Measurements from ENCODE around the gene GLIS1. TPM values are rescaled to one million over a fixed set of nuclear protein-coding genes. Genes with fewer than 3 reads are reported as not detected.

Gene GLIS1
- total RNA-seq, 1 experiment from 2014 or later, result 0.28 TPM

DNA sequence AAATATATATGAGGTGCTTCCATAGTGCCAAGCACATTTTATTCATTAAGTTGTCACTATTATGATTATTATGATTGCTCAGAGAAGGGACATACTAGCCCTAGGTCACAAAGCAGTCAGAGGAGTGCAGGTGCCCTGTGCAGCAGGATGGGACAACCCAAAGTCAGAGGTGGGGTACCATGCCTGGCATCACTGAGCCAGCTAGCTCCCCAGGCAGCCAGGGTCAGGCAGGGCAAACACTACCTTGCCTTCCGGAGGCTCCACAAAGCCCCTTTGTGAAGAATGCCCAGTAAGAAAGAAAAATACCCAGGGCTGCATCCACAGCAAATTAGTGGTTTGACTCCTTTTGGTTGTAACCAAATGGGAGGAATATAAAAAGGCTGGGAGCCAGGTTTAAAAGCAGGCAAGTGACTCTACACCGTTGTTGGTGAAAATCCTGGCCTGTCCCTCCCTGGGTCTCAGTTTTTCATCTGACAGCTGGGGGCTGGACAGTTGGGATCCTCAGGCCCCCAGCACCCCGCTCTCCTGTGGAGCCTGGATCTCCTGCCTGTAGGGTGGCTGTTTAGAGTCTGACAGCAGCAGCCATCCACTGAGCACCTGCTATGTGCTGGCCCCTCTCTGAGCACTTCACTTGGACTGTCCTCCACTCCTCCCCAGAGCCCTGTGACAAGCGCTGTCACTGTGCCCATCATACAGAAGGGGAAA, 98.8 kb downstream of the GLIS1 start:
- TF ChIP-seq, protein P1, sequence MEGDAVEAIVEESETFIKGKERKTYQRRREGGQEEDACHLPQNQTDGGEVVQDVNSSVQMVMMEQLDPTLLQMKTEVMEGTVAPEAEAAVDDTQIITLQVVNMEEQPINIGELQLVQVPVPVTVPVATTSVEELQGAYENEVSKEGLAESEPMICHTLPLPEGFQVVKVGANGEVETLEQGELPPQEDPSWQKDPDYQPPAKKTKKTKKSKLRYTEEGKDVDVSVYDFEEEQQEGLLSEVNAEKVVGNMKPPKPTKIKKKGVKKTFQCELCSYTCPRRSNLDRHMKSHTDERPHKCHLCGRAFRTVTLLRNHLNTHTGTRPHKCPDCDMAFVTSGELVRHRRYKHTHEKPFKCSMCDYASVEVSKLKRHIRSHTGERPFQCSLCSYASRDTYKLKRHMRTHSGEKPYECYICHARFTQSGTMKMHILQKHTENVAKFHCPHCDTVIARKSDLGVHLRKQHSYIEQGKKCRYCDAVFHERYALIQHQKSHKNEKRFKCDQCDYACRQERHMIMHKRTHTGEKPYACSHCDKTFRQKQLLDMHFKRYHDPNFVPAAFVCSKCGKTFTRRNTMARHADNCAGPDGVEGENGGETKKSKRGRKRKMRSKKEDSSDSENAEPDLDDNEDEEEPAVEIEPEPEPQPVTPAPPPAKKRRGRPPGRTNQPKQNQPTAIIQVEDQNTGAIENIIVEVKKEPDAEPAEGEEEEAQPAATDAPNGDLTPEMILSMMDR (conservative IDR thresholded peaks at IDR 0.05), result no peak

More for the DNA sequence above, 98.8 kb downstream of the GLIS1 start:
- no peak overlapping the region for H3K14ac ChIP-seq (ENCODE audit: insufficient read depth, low read length)
- H4K20me1 ChIP-seq (ENCODE audit: control insufficient read depth, insufficient read depth, insufficient read length), result no peaks in the 10 kb centered on the region
- H3K27me3 ChIP-seq (ENCODE audit: insufficient read depth, low read length), result no peaks in the 10 kb centered on the region
- no peaks in the 10 kb centered on the region for H3K23me2 ChIP-seq (ENCODE audit: insufficient read length, low read depth, low read length, poor library complexity, severe bottlenecking)
- H3K18ac ChIP-seq (ENCODE audit: insufficient read length, low read depth, low read length), result no peak overlapping the region
- no peaks in the 10 kb centered on the region for H3K79me2 ChIP-seq (ENCODE audit: insufficient read depth, low read length)
- Mint-ChIP-seq H3K36me3 (ENCODE audit: insufficient read depth in 1 of 3, low read depth in 3 of 3) (no peaks in the 10 kb centered on the region), H3K27me3 (ENCODE audit: low read depth) (peaks cover 4% of the 10 kb centered on the region), H3K27ac (no peak overlapping the region), H3K9me3 (no peaks in the 10 kb centered on the region), H3K4me1 (peaks cover 2 to 9% of the 10 kb centered on the region in 2 experiments; a peak in 3 of 4 replicates), H3K4me3 (no peak overlapping the region)
- H2BK12ac ChIP-seq (ENCODE audit: insufficient read length, low read depth, low read length), result no peak overlapping the region
- H3K9me3 ChIP-seq (ENCODE audit: control insufficient read depth, low read depth, low read length), result no peaks in the 10 kb centered on the region
- H4K5ac ChIP-seq (ENCODE audit: insufficient read length, low read depth, low read length), result no peak overlapping the region
- H3K4me1 ChIP-seq (ENCODE audit: insufficient read depth, low read length), result no peaks in the 10 kb centered on the region
- no peak overlapping the region for H2BK5ac ChIP-seq (ENCODE audit: insufficient read length, low read length)
- H3K79me1 ChIP-seq (ENCODE audit: insufficient read depth, low read depth, low read length, poor library complexity, severe bottlenecking), result no peaks in the 10 kb centered on the region
- no peak overlapping the region for H3K9ac ChIP-seq (ENCODE audit: extremely low read depth, insufficient read length, low read length)
- no peak overlapping the region for H3K4me2 ChIP-seq (ENCODE audit: insufficient read depth, insufficient read length, low read length)
- no peak for DNase-seq
- H3K4ac ChIP-seq (ENCODE audit: low read depth, low read length), result no peak overlapping the region
- no peak overlapping the region for H3T11ph ChIP-seq (ENCODE audit: low read length)
- no CpG with 5 or more reads among the region's 4 CpGs for WGBS (ENCODE audit: extremely low coverage, insufficient read length, low lambda C conversion rate)
- no peak overlapping the region for H2BK15ac ChIP-seq (ENCODE audit: low read depth, low read length)
- H2BK20ac ChIP-seq (ENCODE audit: low read depth, low read length, poor library complexity, severe bottlenecking), result no peak overlapping the region
- H2BK120ac ChIP-seq (ENCODE audit: low read depth, low read length, poor library complexity, severe bottlenecking), result no peak overlapping the region
- H4K91ac ChIP-seq (ENCODE audit: insufficient read length, low read depth, low read length), result no peak overlapping the region
- no peak overlapping the region for H3K56ac ChIP-seq (ENCODE audit: insufficient read length, low read depth, low read length)
- no peak overlapping the region for H4K8ac ChIP-seq (replicated peaks; ENCODE audit: insufficient read length, low read depth, low read length)
- no peak overlapping the region for H3K23ac ChIP-seq (ENCODE audit: insufficient read length, low read depth, low read length)
- H2AK5ac ChIP-seq (ENCODE audit: insufficient read length, low read length), result no peak overlapping the region
- H2AFZ ChIP-seq (ENCODE audit: low read length), result no peak overlapping the region
- no peak overlapping the region for H3K27ac ChIP-seq (ENCODE audit: insufficient read length, low read depth, low read length)
